HepG2 (cell line): ENCODE data around the gene ZBTB48. TPM values are rescaled to one million over a fixed set of nuclear protein-coding genes. Genes with fewer than 3 reads are reported as not detected.

Experiments used
- AHDC1 ChIP-seq: sonication (generic); formaldehyde crosslinking; IDR thresholded peaks from 2 replicates; pipeline ENCODE4 v1.5.1; 2020; ENCODE audit warnings: mild to moderate bottlenecking, missing genetic modification reagents, borderline replicate concordance
- FIP1L1 ChIP-seq: fragments of 200-400 bp; formaldehyde crosslinking; IDR thresholded peaks from 2 replicates; pipeline ENCODE4 v1.6.1; 2018; ENCODE audit warnings: low read depth, mild to moderate bottlenecking, low read length, moderate library complexity, borderline replicate concordance; ENCODE audit not compliant: insufficient read depth
- GMEB1 ChIP-seq: sonication (generic); formaldehyde crosslinking; IDR thresholded peaks from 2 replicates; pipeline ENCODE4 v1.5.1; 2020; ENCODE audit warnings: missing genetic modification reagents, mild to moderate bottlenecking, borderline replicate concordance
- GPBP1L1 ChIP-seq: sonication (generic); formaldehyde crosslinking; IDR thresholded peaks from 2 replicates; pipeline ENCODE4 v1.5.0; 2020; ENCODE audit warnings: mild to moderate bottlenecking, missing genetic modification reagents
- GZF1 ChIP-seq: sonication (generic); formaldehyde crosslinking; IDR thresholded peaks from 2 replicates; pipeline ENCODE4 v1.5.1; 2020; ENCODE audit warnings: mild to moderate bottlenecking, missing genetic modification reagents
- HNRNPUL1 ChIP-seq: fragments of 200-400 bp; formaldehyde crosslinking; IDR thresholded peaks from 2 replicates; pipeline ENCODE4 v1.6.1; 2017; ENCODE audit warnings: low read depth, mild to moderate bottlenecking, low read length, moderate library complexity
- HOXA3 ChIP-seq: sonication (generic); formaldehyde crosslinking; IDR thresholded peaks from 2 replicates; pipeline ENCODE4 v1.5.0; 2020; ENCODE audit warnings: missing genetic modification reagents
- IKZF4 ChIP-seq: sonication (generic); formaldehyde crosslinking; IDR thresholded peaks from 2 replicates; pipeline ENCODE4 v1.5.1; 2020; ENCODE audit warnings: borderline replicate concordance, mild to moderate bottlenecking, low read depth, missing genetic modification reagents; ENCODE audit errors: not compliant biosample characterization
- ISL2 ChIP-seq: sonication (generic); formaldehyde crosslinking; IDR thresholded peaks from 2 replicates; pipeline ENCODE4 v1.5.0; 2020; ENCODE audit warnings: missing genetic modification reagents
- JARID2 ChIP-seq: sonication (generic); formaldehyde crosslinking; IDR thresholded peaks from 2 replicates; pipeline ENCODE4 v1.8.1; 2023; ENCODE audit warnings: missing genetic modification reagents, inconsistent platforms; ENCODE audit not compliant: insufficient replicate concordance
- KLF16 ChIP-seq, 2 experiments: sonication (generic) in 1 of 2; formaldehyde crosslinking in 1 of 2; IDR thresholded peaks; 2 replicates each; pipeline versions ENCODE4 v1.6.1 to v1.8.0; 2016 to 2023; ENCODE audit warnings: missing genetic modification reagents in 2 of 2, missing compliant biosample characterization in 1 of 2
- MLLT10 ChIP-seq: sonication (generic); formaldehyde crosslinking; IDR thresholded peaks from 2 replicates; pipeline ENCODE4 v1.4.0; 2020; ENCODE audit warnings: missing genetic modification reagents
- NFYB ChIP-seq: sonication (generic); formaldehyde crosslinking; IDR thresholded peaks from 2 replicates; pipeline ENCODE4 v1.4.0; 2020; ENCODE audit warnings: missing genetic modification reagents
- NR2F2 ChIP-seq: IDR thresholded peaks from 2 replicates; pipeline ENCODE4 v1.6.1; 2012; ENCODE audit warnings: low read depth, inconsistent platforms, borderline replicate concordance
- SP4 ChIP-seq: sonication (generic); formaldehyde crosslinking; IDR thresholded peaks from 2 replicates; pipeline ENCODE4 v1.8.1; 2023; ENCODE audit warnings: mild to moderate bottlenecking, missing genetic modification reagents
- ZFX ChIP-seq: sonication (generic); formaldehyde crosslinking; IDR thresholded peaks from 2 replicates; pipeline ENCODE4 v1.4.0; 2020; ENCODE audit warnings: mild to moderate bottlenecking, low read depth, missing genetic modification reagents, moderate library complexity
- ZNF3 ChIP-seq: IDR thresholded peaks from 2 replicates; pipeline ENCODE4 v1.7.0; 2017; ENCODE audit warnings: inconsistent platforms
- ZNF34 ChIP-seq: sonication (generic); formaldehyde crosslinking; IDR thresholded peaks from 2 replicates; pipeline ENCODE4 v1.4.0; 2020; ENCODE audit warnings: mild to moderate bottlenecking, missing genetic modification reagents, borderline replicate concordance
- ZNF382 ChIP-seq: sonication (generic); formaldehyde crosslinking; IDR thresholded peaks from 2 replicates; pipeline ENCODE4 v1.5.0; 2020; ENCODE audit warnings: missing genetic modification reagents, mild to moderate bottlenecking, borderline replicate concordance
- ZNF644 ChIP-seq: IDR thresholded peaks from 2 replicates; pipeline ENCODE4 v1.6.1; 2016; ENCODE audit warnings: low read depth
- ZNF709 ChIP-seq: sonication (generic); formaldehyde crosslinking; IDR thresholded peaks from 2 replicates; pipeline ENCODE4 v1.5.0; 2020; ENCODE audit warnings: mild to moderate bottlenecking, missing genetic modification reagents
- ZSCAN20 ChIP-seq: sonication (generic); formaldehyde crosslinking; IDR thresholded peaks from 2 replicates; pipeline ENCODE4 v1.4.0; 2020; ENCODE audit warnings: missing genetic modification reagents, mild to moderate bottlenecking, borderline replicate concordance
- polyA plus RNA-seq, 8 experiments: library from polyadenylated mRNA; depleted of rRNA in 3 of 8; stranded (reverse) in 7 of 8; unstranded in 1 of 8; fragments of >200 nt; fragmentation: Illumina TruSeq in 4 of 8; extraction: Trizol in 4 of 8; gene quantifications; 2 replicates each; pipeline versions ENCODE4 v1.2.1 to v1.2.3, GENCODE V29; 2011 to 2016; ENCODE audit warnings: low read depth in 4 of 8, missing spikeins in 1 of 8, mixed read lengths in 1 of 8; ENCODE audit not compliant: insufficient read depth in 1 of 8
- total RNA-seq, 5 experiments: library from RNA; depleted of rRNA; stranded (reverse); fragments of >200 nt; fragmentation: Illumina TruSeq; extraction: Trizol; gene quantifications; 2 replicates each; pipeline ENCODE4 v1.2.3, GENCODE V29; 2016; ENCODE audit warnings: low read depth in 1 of 5

The ZBTB48 gene
- total and polyA plus RNA-seq, 2 of the 13 experiments (the other 11 are each of a cell fraction or from before 2014, with no cell fraction given) = 13.0 to 17.1 TPM

DNA sequence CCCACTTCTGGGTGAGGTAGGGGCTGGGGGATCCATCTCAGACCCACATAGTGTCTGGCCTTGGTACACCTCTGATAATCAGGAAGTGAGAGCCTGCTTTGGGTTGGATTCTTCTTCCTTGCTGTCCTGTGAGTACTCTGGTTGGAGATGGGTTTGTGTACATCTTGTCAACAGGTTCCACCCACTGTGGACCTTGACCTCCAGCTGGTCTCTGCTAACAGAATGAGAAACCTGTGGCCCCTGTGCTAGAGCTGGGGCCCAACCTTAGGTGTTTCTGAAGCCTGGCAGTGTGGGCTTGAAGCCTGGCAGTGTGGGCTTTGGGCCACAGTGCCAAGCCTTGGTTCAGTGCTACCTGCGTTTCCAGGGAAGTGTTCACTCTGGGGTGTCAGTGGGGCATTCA, 2.6 kb downstream of the ZBTB48 start (continued):
- TF ChIP-seq GMEB1 (CRISPR knock-in tag) (no peak; the same call in 1 of the 2 replicates), HNRNPUL1 (no peak), ZNF3 (CRISPR knock-in tag) (no peak), JARID2 (CRISPR knock-in tag) (no peak), ZNF644 (CRISPR knock-in tag) (no peak; the same call in 1 of the 2 replicates), HOXA3 (CRISPR knock-in tag) (peak; percentile 65; the same call in 1 of the 2 replicates), FIP1L1 (no peak), ZNF382 (no peak), GPBP1L1 (CRISPR knock-in tag) (no peak), NR2F2 (peak; percentile 52; the same call in 1 of the 2 replicates), ZNF34 (no peak), AHDC1 (CRISPR knock-in tag) (peak; percentile 40; the same call in 1 of the 2 replicates), MLLT10 (no peak), ZNF709 (0 out of 2 replicates have a peak, but pooled peaks have one; percentile 31), ZSCAN20 (CRISPR knock-in tag) (no peak), ISL2 (CRISPR knock-in tag) (no peak), NFYB (no peak), IKZF4 (CRISPR knock-in tag) (no peak), SP4 (CRISPR knock-in tag) (peak; percentile 38; the same call in 1 of the 2 replicates), KLF16 (CRISPR knock-in tag; IDR thresholded peaks at IDR 0.05) (peak in 1 of 2 experiments; percentile 86; a peak in 2 of 4 replicates), ZFX (CRISPR knock-in tag) (peak; percentile 65; the same call in 1 of the 2 replicates), GZF1 (CRISPR knock-in tag) (no peak)
